Measurements from ENCODE around the gene SPDEF. TPM values are rescaled to one million over a fixed set of nuclear protein-coding genes. Genes with fewer than 3 reads are reported as not detected.

Gene SPDEF
- total and polyA plus RNA-seq, 2 experiments from 2014 or later, result 0.69 TPM; not detected in 1

GRCh38 chr6:34537922-34538550 is 18.1 kb downstream of the SPDEF start (continued):
- TF ChIP-seq ZNF462 (CRISPR knock-in tag; IDR thresholded peaks at IDR 0.05) (no peak), EZH2phosphoT487 (IDR thresholded peaks at IDR 0.05; ENCODE audit: unreplicated experiment) (no peak), ZNF331 (CRISPR knock-in tag; IDR thresholded peaks at IDR 0.05; ENCODE audit: low read depth) (no peak)

- Histone ChIP-seq H3K4me3 (no peak overlapping the region), H3F3A (replicated peaks; ENCODE audit: low read depth) (no peaks in the 10 kb centered on the region), H3K4me2 (no peak overlapping the region), H3K36me3 (ENCODE audit: insufficient read depth) (no peaks in the 10 kb centered on the region), H3K27ac (ENCODE audit: low read depth) (no peak overlapping the region), H3K79me2 (replicated peaks; ENCODE audit: insufficient read depth) (no peaks in the 10 kb centered on the region), H3K9me2 (ENCODE audit: insufficient read depth) (no peaks in the 10 kb centered on the region), H2AFZ (no peak overlapping the region), H3K27me3 (ENCODE audit: insufficient read depth) (no peaks in the 10 kb centered on the region), H3K4me1 (ENCODE audit: insufficient read depth) (no peaks in the 10 kb centered on the region), H4K20me1 (replicated peaks; ENCODE audit: insufficient read depth) (no peaks in the 10 kb centered on the region)
- no peak for ATAC-seq
- peaks cover 3% of the 10 kb centered on the region; the same call in 2 of the 3 replicates for H3K4me1 Mint-ChIP-seq
- H3K27ac Mint-ChIP-seq, result no peak overlapping the region
- H3K36me3 Mint-ChIP-seq (ENCODE audit: low read depth), result peaks cover 2% of the 10 kb centered on the region; the same call in 1 of the 3 replicates
- DNase-seq (ENCODE audit: low spot score), result no peak
- H3K4me3 Mint-ChIP-seq, result no peak overlapping the region
- H3K27me3 Mint-ChIP-seq (ENCODE audit: insufficient read depth, low read depth, poor library complexity), result peaks cover 8% of the 10 kb centered on the region
- H3K9me3 Mint-ChIP-seq, result no peaks in the 10 kb centered on the region
- no peak for TF ChIP-seq NANOG (IDR thresholded peaks at IDR 0.05; ENCODE audit: borderline replicate concordance)
- no peak for TF ChIP-seq REST (IDR thresholded peaks at IDR 0.05; ENCODE audit: unreplicated experiment)
- no peak for TF ChIP-seq CTCF (conservative IDR thresholded peaks at IDR 0.05; ENCODE audit: low read depth in 2 of 2)
- TF ChIP-seq JUNB (IDR thresholded peaks at IDR 0.05; ENCODE audit: unreplicated experiment), result no peak
- no peak for TF ChIP-seq EZH2 (IDR thresholded peaks at IDR 0.05; ENCODE audit: low read depth, unreplicated experiment)
- no peak for TF ChIP-seq CREB1 (CRISPR knock-in tag; IDR thresholded peaks at IDR 0.05; ENCODE audit: low read depth)
- no peak for TF ChIP-seq ZNF331 (CRISPR knock-in tag; IDR thresholded peaks at IDR 0.05; ENCODE audit: low read depth)
- TF ChIP-seq ZNF114 (CRISPR knock-in tag; IDR thresholded peaks at IDR 0.05), result no peak
- no peak for TF ChIP-seq EZH2phosphoT487 (IDR thresholded peaks at IDR 0.05; ENCODE audit: unreplicated experiment)
- TF ChIP-seq STAT1 (IDR thresholded peaks at IDR 0.05; ENCODE audit: unreplicated experiment), result no peak
Measured at GRCh38 chr6:34536959-34537848, 18.9 kb downstream of the SPDEF start.
